DND-41 (cell line): ENCODE measurements around the gene ABHD5.

Source experiments
- ATAC-seq: fragments of 200-7000 bp; cut with Tn5 transposase; 3 replicates; pipeline ENCODE4 v1.9.1; 2021; ENCODE audit warnings: low read depth; ENCODE audit not compliant: insufficient read depth
- DNase-seq: peaks from one replicate; pipeline ENCODE4 v3.0.0-alpha.2; 2020
- H2AFZ ChIP-seq: 2 replicates; pipeline ENCODE4 v1.6.0; 2012; ENCODE audit warnings: low read depth, low read length
- H3K27ac ChIP-seq: 2 replicates; pipeline ENCODE4 v1.5.1; 2012; ENCODE audit warnings: low read length, inconsistent platforms
- H3K27me3 ChIP-seq: fragments of 200-600 bp; sonication (generic); 2 replicates; pipeline ENCODE4 v1.6.0; 2012; ENCODE audit warnings: low read length, mild to moderate bottlenecking, inconsistent platforms; ENCODE audit not compliant: insufficient read depth, poor library complexity
- H3K36me3 ChIP-seq: 2 replicates; pipeline ENCODE4 v1.5.1; 2012; ENCODE audit warnings: low read length, inconsistent platforms; ENCODE audit not compliant: insufficient read depth
- H3K4me1 ChIP-seq: 2 replicates; pipeline ENCODE4 v1.5.1; 2012; ENCODE audit warnings: mild to moderate bottlenecking, low read length; ENCODE audit not compliant: insufficient read depth
- H3K4me2 ChIP-seq: 2 replicates; pipeline ENCODE4 v1.6.0; 2012; ENCODE audit warnings: mild to moderate bottlenecking, moderate library complexity, low read length, inconsistent platforms; ENCODE audit not compliant: insufficient read depth
- H3K4me3 ChIP-seq, 2 experiments: fragments of 200-600 bp in 1 of 2; shearing (Covaris generic) in 1 of 2; 2 replicates each; pipeline ENCODE4 v1.5.1; 2012 to 2016; ENCODE audit warnings: inconsistent platforms in 2 of 2, low read length in 2 of 2, mild to moderate bottlenecking in 2 of 2, low read depth in 1 of 2, moderate library complexity in 1 of 2
- H3K79me2 ChIP-seq: 2 replicates; pipeline ENCODE4 v1.6.0; 2012; ENCODE audit warnings: low read length, inconsistent platforms; ENCODE audit not compliant: insufficient read depth
- H3K9ac ChIP-seq: 2 replicates; pipeline ENCODE4 v1.6.0; 2012; ENCODE audit warnings: low read depth, mild to moderate bottlenecking, inconsistent platforms, low read length, moderate library complexity
- H3K9me3 ChIP-seq: 2 replicates; pipeline ENCODE4 v1.5.1; 2012; ENCODE audit warnings: low read length, moderate library complexity, mild to moderate bottlenecking, inconsistent platforms; ENCODE audit not compliant: insufficient read depth, severe bottlenecking
- H4K20me1 ChIP-seq: 2 replicates; pipeline ENCODE4 v1.6.0; 2012; ENCODE audit warnings: low read length; ENCODE audit not compliant: insufficient read depth
- CTCF ChIP-seq: IDR thresholded peaks from 2 replicates; pipeline ENCODE4 v1.5.1; 2012; ENCODE audit warnings: borderline replicate concordance, low read length, moderate library complexity, mild to moderate bottlenecking; ENCODE audit not compliant: poor library complexity, severe bottlenecking; ENCODE audit errors: extremely low read depth
- EZH2 ChIP-seq: IDR thresholded peaks from 3 replicates; pipeline ENCODE4 v1.6.1; 2012; ENCODE audit warnings: borderline replicate concordance, low read depth, mild to moderate bottlenecking, moderate library complexity, low read length, inconsistent platforms; ENCODE audit not compliant: severe bottlenecking

ABHD5 gene

DNA sequence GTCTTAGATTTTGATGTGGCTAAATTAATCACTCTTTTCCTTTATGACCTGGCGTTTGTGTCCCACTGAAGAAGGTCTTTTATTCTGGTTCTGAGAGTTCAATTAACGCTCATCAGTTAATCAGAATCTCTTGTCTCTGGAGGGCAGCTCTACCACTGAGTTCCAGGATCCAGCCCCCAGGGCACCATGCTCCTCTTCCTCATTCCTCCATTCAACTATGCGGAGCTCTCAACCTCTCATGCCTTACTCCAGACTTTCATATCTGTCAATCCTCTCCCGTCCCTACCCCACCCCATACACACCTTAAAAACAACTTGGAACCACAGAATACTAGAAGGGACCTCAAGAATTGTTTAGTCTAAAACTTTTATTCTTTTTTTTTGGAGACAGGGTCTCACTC, 4.8 kb upstream of the ABHD5 start:
- Histone ChIP-seq H2AFZ (no peak overlapping the region), H3K79me2 (0 out of 2 replicates have a peak, but pooled peaks cover under 1% of the 10 kb centered on the region)

GRCh38 chr3:43686333-43686699, 4.4 kb upstream of the ABHD5 start:
- H3K9me3 ChIP-seq: no peaks in the 10 kb centered on the region
- peaks cover 4% of the 10 kb centered on the region; the same call in 1 of the 2 replicates for H3K79me2 ChIP-seq
- peaks cover 11% of the 10 kb centered on the region for H3K4me1 ChIP-seq
- no peak overlapping the region for H2AFZ ChIP-seq
- no peaks in the 10 kb centered on the region for H4K20me1 ChIP-seq
- TF ChIP-seq CTCF: no peak
- no peak for TF ChIP-seq EZH2
- DNase-seq (no peak), ATAC-seq (no peak)
- H3K9ac ChIP-seq: no peak overlapping the region
- no peak overlapping the region for H3K4me2 ChIP-seq
- H3K27me3 ChIP-seq: no peaks in the 10 kb centered on the region
- no peak overlapping the region for H3K27ac ChIP-seq
- H3K4me3 ChIP-seq: no peak overlapping the region
- H3K36me3 ChIP-seq: no peaks in the 10 kb centered on the region; the same call in 1 of the 2 replicates

More for the DNA sequence above, 4.8 kb upstream of the ABHD5 start:
- ATAC-seq (no peak), DNase-seq (no peak)
- H3K4me3 ChIP-seq: no peak overlapping the region
- no peak overlapping the region for H3K27ac ChIP-seq
- no peak overlapping the region for H3K9ac ChIP-seq
- TF ChIP-seq CTCF (no peak), EZH2 (no peak)
- no peak overlapping the region for H3K4me2 ChIP-seq
- H3K9me3 ChIP-seq: no peaks in the 10 kb centered on the region
- no peaks in the 10 kb centered on the region; the same call in 1 of the 2 replicates for H3K36me3 ChIP-seq
- peaks cover 11% of the 10 kb centered on the region for H3K4me1 ChIP-seq
- no peaks in the 10 kb centered on the region for H4K20me1 ChIP-seq
- H3K27me3 ChIP-seq: no peaks in the 10 kb centered on the region

DNA sequence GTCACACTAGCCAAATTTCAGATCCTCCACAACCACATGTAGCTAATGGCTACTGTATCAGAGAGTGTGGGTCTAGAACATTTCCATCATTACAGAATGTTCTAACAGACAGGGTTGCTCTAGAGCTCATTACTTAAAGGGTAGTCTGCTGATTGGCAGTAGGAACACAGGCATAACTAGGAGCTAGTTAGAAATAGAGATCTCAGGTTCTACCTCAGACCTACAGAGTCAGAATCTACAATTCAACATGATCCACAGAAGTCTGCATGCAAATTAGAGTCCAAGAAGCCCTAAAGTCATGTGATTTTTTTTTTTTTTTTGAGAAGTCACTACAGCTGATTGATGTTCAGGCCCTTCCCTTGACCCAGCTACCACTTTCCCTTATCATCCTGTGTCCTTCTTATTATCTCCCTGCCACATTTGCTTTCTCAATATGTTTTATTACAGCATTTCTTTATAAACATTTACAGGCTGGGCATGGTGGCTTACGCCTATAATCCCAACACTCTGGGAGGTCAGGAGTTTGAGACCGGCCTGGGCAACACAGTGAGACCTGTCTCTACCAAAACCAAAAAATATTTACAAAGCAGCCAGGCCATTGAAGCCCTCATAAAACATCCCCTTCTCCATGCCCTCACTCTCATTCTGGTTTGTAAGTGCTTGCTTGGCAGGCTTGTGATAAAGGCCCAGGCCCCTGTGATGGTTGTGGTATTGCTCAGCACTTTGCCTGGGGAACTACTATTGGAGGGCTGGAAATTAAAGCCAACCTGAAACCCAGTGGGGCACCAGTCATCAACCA, 3.8 kb upstream of the ABHD5 start:
- Histone ChIP-seq H2AFZ (no peak overlapping the region), H3K4me3 (no peak overlapping the region), H3K4me2 (no peak overlapping the region), H3K27ac (no peak overlapping the region), H3K4me1 (peaks cover 15% of the 10 kb centered on the region), H3K9ac (no peak overlapping the region), H3K27me3 (no peaks in the 10 kb centered on the region), H3K79me2 (peaks cover 9% of the 10 kb centered on the region), H3K36me3 (no peaks in the 10 kb centered on the region; the same call in 1 of the 2 replicates), H4K20me1 (no peaks in the 10 kb centered on the region), H3K9me3 (no peaks in the 10 kb centered on the region)
- ATAC-seq: no peak
- no peak for DNase-seq
- TF ChIP-seq EZH2 (no peak), CTCF (no peak)

DNA sequence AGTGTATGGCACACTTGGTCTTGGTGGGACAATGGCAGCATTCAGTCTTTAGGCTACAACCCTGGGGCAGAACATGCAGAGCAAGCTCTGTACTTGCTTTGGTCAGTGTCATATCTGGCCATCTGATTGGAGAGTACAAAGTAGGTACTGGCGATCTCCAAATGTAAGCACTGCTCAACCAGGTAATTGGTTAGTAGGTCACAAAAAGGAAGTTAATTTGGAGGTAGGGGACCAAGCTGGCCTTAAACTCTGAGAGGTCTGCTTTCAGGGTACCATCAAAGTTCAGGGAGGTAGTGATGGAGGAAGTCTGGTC, 3.3 kb upstream of the ABHD5 start:
- Histone ChIP-seq H3K4me2 (no peak overlapping the region), H3K9ac (no peak overlapping the region), H3K27ac (no peak overlapping the region), H3K79me2 (peaks cover 15% of the 10 kb centered on the region), H3K4me1 (peaks cover 20% of the 10 kb centered on the region), H3K27me3 (no peaks in the 10 kb centered on the region), H4K20me1 (no peaks in the 10 kb centered on the region), H2AFZ (no peak overlapping the region), H3K9me3 (no peaks in the 10 kb centered on the region), H3K36me3 (no peaks in the 10 kb centered on the region; the same call in 1 of the 2 replicates), H3K4me3 (no peak overlapping the region)
- no peak for TF ChIP-seq EZH2
- DNase-seq: no peak
- no peak for ATAC-seq
